ENCODE measurements around the gene SEMA3C. TPM values are rescaled to one million over a fixed set of nuclear protein-coding genes. Genes with fewer than 3 reads are reported as not detected.

SEMA3C gene
- total RNA-seq, 4 donors from 2014 or later, result 34.8 to 371 (median 116) TPM

DNA sequence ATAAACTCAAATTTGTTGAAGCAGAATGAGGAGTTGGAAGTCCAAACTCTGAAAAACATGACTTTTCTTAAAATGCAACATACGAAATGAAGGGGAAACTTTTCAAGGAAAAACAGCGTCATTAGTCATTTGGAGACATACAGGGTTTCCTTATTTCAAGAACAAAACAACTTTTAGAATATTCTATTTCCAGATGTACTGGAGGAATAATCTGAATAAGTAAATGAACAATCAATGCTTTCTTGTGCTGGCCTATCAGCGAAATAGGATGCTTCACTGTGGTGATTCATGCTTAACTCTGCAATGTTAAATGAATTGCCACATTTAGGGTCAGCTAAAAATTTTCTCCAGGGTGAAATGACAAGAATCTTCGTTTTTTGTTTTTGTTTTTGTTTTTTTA lies 114.3 kb downstream of the SEMA3C start:
- DNase-seq, result no peak
- Histone ChIP-seq H3K9me3 (no peaks in the 10 kb centered on the region), H3K4me3 (no peak overlapping the region), H3K36me3 (no peaks in the 10 kb centered on the region), H3K27me3 (no peaks in the 10 kb centered on the region), H3K4me1 (no peaks in the 10 kb centered on the region), H3K27ac (no peak overlapping the region)
- TF ChIP-seq CTCF (IDR thresholded peaks at IDR 0.05) (no peak), POLR2A (IDR thresholded peaks at IDR 0.05) (no peak)
- intact Hi-C loops (cut with DNase I; ENCODE audit: low total_unique reads), result no loop called here

- DNase-seq, result no peak
- H3K4me1 ChIP-seq, result no peaks in the 10 kb centered on the region
- TF ChIP-seq POLR2A (IDR thresholded peaks at IDR 0.05), result no peak
- no peak for TF ChIP-seq CTCF (IDR thresholded peaks at IDR 0.05)
- no peaks in the 10 kb centered on the region for H3K9me3 ChIP-seq
- no peaks in the 10 kb centered on the region for H3K36me3 ChIP-seq
- intact Hi-C loops (cut with DNase I; ENCODE audit: low total_unique reads), result no loop called here
- no peaks in the 10 kb centered on the region for H3K27me3 ChIP-seq
- no peak overlapping the region for H3K27ac ChIP-seq
- no peak overlapping the region for H3K4me3 ChIP-seq
These were observed 116.3 kb downstream of the SEMA3C start for GRCh38 chr7:80802527-80802926.

DNA sequence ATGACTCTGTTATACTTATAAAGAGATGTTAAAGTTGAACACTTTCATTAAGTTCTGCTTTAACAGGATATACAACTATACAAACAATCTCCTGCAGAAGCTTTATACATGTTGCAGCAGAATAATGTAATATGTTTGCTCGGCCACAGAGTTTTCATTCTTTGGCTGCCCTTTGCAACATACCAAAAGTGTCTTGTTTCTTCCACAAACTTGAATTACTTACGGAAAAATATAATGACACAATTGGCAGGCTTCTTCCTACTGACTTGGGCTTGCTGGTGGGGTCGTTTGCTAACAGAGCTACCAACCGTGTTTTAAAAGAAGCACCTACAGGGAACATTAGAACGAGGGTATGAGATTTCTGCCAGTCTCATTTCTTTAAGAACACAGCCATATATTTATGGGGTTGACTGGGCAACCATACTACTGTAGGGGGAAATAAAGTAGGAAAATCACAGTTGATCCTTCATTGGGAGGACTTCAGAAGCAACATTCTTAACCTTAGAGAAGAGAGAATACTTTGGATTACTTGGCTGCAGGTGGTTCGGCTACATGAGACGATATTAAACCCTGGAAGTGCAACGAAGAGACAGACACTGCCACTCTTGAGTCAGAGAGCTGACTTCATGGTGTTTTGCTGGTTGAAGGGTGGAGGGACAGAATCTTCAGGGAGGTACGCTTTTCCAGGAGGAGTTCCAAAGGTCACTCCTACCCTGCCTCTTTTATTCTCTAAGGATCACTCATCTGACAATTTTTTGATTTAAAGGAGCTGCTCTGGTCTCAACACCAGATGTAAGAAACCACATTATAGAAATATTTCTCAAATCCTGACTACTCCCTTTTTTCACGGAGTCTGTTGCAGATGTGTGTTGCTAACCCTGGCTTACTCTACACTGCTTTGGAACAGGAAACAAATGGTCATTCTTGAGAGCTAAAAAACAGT lies 123.9 kb downstream of the SEMA3C start:
- no peak overlapping the region for H3K4me3 ChIP-seq
- H3K27ac ChIP-seq, result peak overlapping the region; percentile 19 to 53
- TF ChIP-seq CTCF (IDR thresholded peaks at IDR 0.05) (no peak), POLR2A (IDR thresholded peaks at IDR 0.05) (no peak)
- no peaks in the 10 kb centered on the region for H3K9me3 ChIP-seq
- no peaks in the 10 kb centered on the region for H3K4me1 ChIP-seq
- no peak for DNase-seq
- no peaks in the 10 kb centered on the region for H3K27me3 ChIP-seq
- intact Hi-C loops (cut with DNase I; ENCODE audit: low total_unique reads), result no loop called here
- no peaks in the 10 kb centered on the region for H3K36me3 ChIP-seq

DNA sequence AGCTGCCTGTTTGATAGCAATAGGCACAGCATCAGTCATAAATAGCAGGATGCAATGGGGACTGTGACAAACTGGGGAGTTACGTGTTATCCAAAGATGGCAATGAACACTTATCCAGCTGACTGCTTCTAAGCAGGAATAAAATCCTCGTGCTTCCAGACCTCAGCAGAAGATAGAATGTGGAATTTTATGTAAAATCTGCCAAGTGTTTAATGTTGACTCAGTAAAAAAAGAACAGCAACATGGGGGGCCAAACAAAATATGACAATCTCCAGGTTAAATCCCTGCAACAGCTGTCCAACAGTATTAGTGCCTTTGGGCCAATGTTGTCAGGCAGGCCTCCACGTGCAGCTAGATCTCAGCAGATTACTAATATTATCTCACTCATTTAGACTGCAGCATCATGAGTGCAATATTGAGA lies 127.3 kb downstream of the SEMA3C start:
- intact Hi-C loops (cut with DNase I; ENCODE audit: low total_unique reads), result no loop called here
- DNase-seq, result no peak
- Histone ChIP-seq H3K36me3 (no peaks in the 10 kb centered on the region), H3K27ac (peak overlapping the region; percentile 37 to 67), H3K4me1 (no peaks in the 10 kb centered on the region), H3K9me3 (no peaks in the 10 kb centered on the region), H3K4me3 (no peak overlapping the region), H3K27me3 (no peaks in the 10 kb centered on the region)
- TF ChIP-seq POLR2A (IDR thresholded peaks at IDR 0.05) (no peak), CTCF (IDR thresholded peaks at IDR 0.05) (no peak)

DNA sequence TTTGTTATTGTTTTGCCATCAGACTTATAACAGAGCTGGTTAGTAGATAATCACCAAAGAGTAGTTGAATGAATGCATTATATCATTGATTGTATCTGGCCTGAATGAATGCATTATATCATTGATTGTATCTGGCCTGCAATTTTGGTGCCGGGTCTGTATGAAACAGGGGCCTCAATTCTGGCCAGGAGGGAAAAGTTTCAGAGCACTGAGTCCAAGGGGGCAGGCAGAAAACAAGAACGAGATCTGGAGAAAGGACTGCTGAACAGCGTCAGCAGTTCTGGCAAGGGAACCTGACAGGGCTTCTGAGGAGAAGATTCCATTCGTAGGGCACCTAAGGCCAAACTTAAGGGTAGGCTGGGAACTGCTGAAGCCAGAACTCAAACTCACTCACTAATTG lies 128.0 kb downstream of the SEMA3C start:
- Histone ChIP-seq H3K4me3 (no peak overlapping the region), H3K36me3 (no peaks in the 10 kb centered on the region), H3K9me3 (no peaks in the 10 kb centered on the region), H3K4me1 (no peaks in the 10 kb centered on the region), H3K27ac (peak overlapping the region; percentile 37 to 67), H3K27me3 (no peaks in the 10 kb centered on the region)
- no peak for TF ChIP-seq CTCF (IDR thresholded peaks at IDR 0.05)
- TF ChIP-seq POLR2A (IDR thresholded peaks at IDR 0.05), result no peak
- DNase-seq, result peak in 1 of 2 donors; percentile 37
- intact Hi-C loops (cut with DNase I; ENCODE audit: low total_unique reads), result no loop called here
